GM23248 (cell line): ENCODE measurements around the gene NASP.

Experiments
- EZH2 ChIP-seq: fragments of 200-600 bp; sonication (generic); IDR thresholded peaks from 2 replicates; pipeline ENCODE4 v1.6.1; 2018; ENCODE audit warnings: antibody characterized with exemption, mild to moderate bottlenecking; ENCODE audit not compliant: insufficient read depth, poor library complexity, severe bottlenecking
- EZH2phosphoT487 ChIP-seq: fragments of 200-600 bp; sonication (generic); IDR thresholded peaks from 2 replicates; pipeline ENCODE4 v1.6.1; 2018; ENCODE audit warnings: antibody characterized with exemption, moderate library complexity, mild to moderate bottlenecking, low read depth; ENCODE audit not compliant: insufficient read depth

DNA sequence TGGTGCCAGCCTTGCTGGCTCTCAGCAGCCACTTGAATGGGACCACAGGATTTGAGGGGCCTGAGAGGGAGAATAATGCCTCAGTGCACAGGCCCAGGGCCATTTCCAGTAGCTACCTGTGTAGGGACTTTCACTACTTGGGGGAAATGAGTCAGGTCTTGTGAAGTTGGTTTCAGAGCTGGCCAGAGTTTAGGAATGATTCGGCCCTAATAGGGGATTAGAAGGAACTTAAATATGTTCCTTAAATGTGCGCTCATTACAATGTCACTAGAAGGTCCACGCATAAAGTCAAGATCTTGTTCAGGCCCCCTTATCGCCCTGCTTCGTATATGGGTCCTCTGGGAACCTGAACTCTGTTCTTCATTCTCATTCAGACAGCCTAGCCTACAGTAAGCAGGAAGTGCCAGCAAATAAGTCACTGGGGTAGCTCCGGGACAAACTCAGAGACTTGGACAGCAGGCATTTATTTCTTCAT, 38.8 kb upstream of the NASP start:
- no peak for TF ChIP-seq EZH2phosphoT487
- no peak for TF ChIP-seq EZH2
